T-helper 2 cell treated with Interferon-gamma antibody and Interleukin-4, amounts not matched to agents 5 μg/mL and 100 μg/mL, for 36 hours (primary cell): ENCODE measurements around the gene VAV2.

Source experiments
- DNase-seq: peaks from one replicate; pipeline ENCODE4 v3.0.0; 2021; ENCODE audit warnings: low spot score
- H3K27ac Mint-ChIP-seq: one replicate; pipeline ENCODE4 v1.8.0; 2021; ENCODE audit warnings: mild to moderate bottlenecking, mixed read lengths
- H3K27me3 Mint-ChIP-seq: one replicate; pipeline ENCODE4 v1.8.0; 2021; ENCODE audit warnings: low read depth, mixed read lengths
- H3K36me3 Mint-ChIP-seq: one replicate; pipeline ENCODE4 v1.8.0; 2021; ENCODE audit warnings: low read depth, mixed read lengths
- H3K4me1 Mint-ChIP-seq: one replicate; pipeline ENCODE4 v1.8.0; 2021; ENCODE audit warnings: low read depth, mixed read lengths
- H3K4me3 Mint-ChIP-seq: one replicate; pipeline ENCODE4 v1.8.0; 2022; ENCODE audit warnings: mild to moderate bottlenecking, moderate library complexity, mixed read lengths
- H3K9me3 Mint-ChIP-seq: one replicate; pipeline ENCODE4 v1.8.0; 2021; ENCODE audit warnings: mixed read lengths

The VAV2 gene

GRCh38 chr9:133738640-133739225, 253.4 kb downstream of the VAV2 start:
- no peak overlapping the region for H3K27ac Mint-ChIP-seq
- no peaks in the 10 kb centered on the region for H3K36me3 Mint-ChIP-seq
- peaks cover 3% of the 10 kb centered on the region for H3K9me3 Mint-ChIP-seq
- no peaks in the 10 kb centered on the region for H3K27me3 Mint-ChIP-seq
- H3K4me3 Mint-ChIP-seq = peak overlapping the region; percentile 12
- DNase-seq = no peak
- H3K4me1 Mint-ChIP-seq = no peaks in the 10 kb centered on the region

GRCh38 chr9:133737774-133738639, 254.1 kb downstream of the VAV2 start, which contains the start of gene SARDH:
Gene SARDH (minus strand): TSS chr9:133738352. CDS start chr9:133734173, 4,179 bp downstream.
- Mint-ChIP-seq H3K9me3 (peaks cover 3% of the 10 kb centered on the region), H3K4me3 (peak within 1 kb of the TSS; percentile 12), H3K4me1 (no peaks in the 10 kb centered on the region), H3K36me3 (no peaks in the 10 kb centered on the region), H3K27ac (no peak within 1 kb of the TSS), H3K27me3 (no peaks in the 10 kb centered on the region)
- peak; percentile 53 for DNase-seq

- DNase-seq = no peak
- peaks cover 3% of the 10 kb centered on the region for H3K9me3 Mint-ChIP-seq
- no peaks in the 10 kb centered on the region for H3K36me3 Mint-ChIP-seq
- no peak overlapping the region for H3K27ac Mint-ChIP-seq
- H3K4me1 Mint-ChIP-seq = no peaks in the 10 kb centered on the region
- no peak overlapping the region for H3K4me3 Mint-ChIP-seq
- H3K27me3 Mint-ChIP-seq = no peaks in the 10 kb centered on the region
Observed at GRCh38 chr9:133737071-133737773, 254.9 kb downstream of the VAV2 start.

- no peak overlapping the region for H3K27ac Mint-ChIP-seq
Observed at GRCh38 chr9:133735931-133736330, 256.2 kb downstream of the VAV2 start.

GRCh38 chr9:133735415-133735775, 256.7 kb downstream of the VAV2 start:
- no peak overlapping the region for H3K27ac Mint-ChIP-seq
- H3K27me3 Mint-ChIP-seq = no peaks in the 10 kb centered on the region
- H3K4me3 Mint-ChIP-seq = no peak overlapping the region
- H3K4me1 Mint-ChIP-seq = no peaks in the 10 kb centered on the region
- DNase-seq = no peak
- peaks cover 3% of the 10 kb centered on the region for H3K9me3 Mint-ChIP-seq
- H3K36me3 Mint-ChIP-seq = no peaks in the 10 kb centered on the region

More at GRCh38 chr9:133735931-133736330, 256.2 kb downstream of the VAV2 start:
- no peak overlapping the region for H3K4me3 Mint-ChIP-seq
- H3K27me3 Mint-ChIP-seq = no peaks in the 10 kb centered on the region
- H3K36me3 Mint-ChIP-seq = no peaks in the 10 kb centered on the region
- DNase-seq = no peak
- H3K4me1 Mint-ChIP-seq = no peaks in the 10 kb centered on the region
- H3K9me3 Mint-ChIP-seq = peaks cover 3% of the 10 kb centered on the region

GRCh38 chr9:133734590-133735414, 257.3 kb downstream of the VAV2 start:
- Mint-ChIP-seq H3K27me3 (no peaks in the 10 kb centered on the region), H3K27ac (no peak overlapping the region)

GRCh38 chr9:133733796-133734533, 258.2 kb downstream of the VAV2 start:
- H3K27ac Mint-ChIP-seq = no peak overlapping the region
- no peak overlapping the region for H3K4me3 Mint-ChIP-seq
- H3K27me3 Mint-ChIP-seq = no peaks in the 10 kb centered on the region

More at GRCh38 chr9:133734590-133735414, 257.3 kb downstream of the VAV2 start:
- H3K9me3 Mint-ChIP-seq = peaks cover 3% of the 10 kb centered on the region
- no peak for DNase-seq
- H3K4me3 Mint-ChIP-seq = no peak overlapping the region
- no peaks in the 10 kb centered on the region for H3K4me1 Mint-ChIP-seq
- no peaks in the 10 kb centered on the region for H3K36me3 Mint-ChIP-seq

GRCh38 chr9:133733421-133733795, 258.7 kb downstream of the VAV2 start:
- no peaks in the 10 kb centered on the region for H3K27me3 Mint-ChIP-seq
- peaks cover 3% of the 10 kb centered on the region for H3K9me3 Mint-ChIP-seq
- no peaks in the 10 kb centered on the region for H3K36me3 Mint-ChIP-seq
- no peak overlapping the region for H3K4me3 Mint-ChIP-seq
- H3K4me1 Mint-ChIP-seq = no peaks in the 10 kb centered on the region
- H3K27ac Mint-ChIP-seq = no peak overlapping the region
- no peak for DNase-seq

More at GRCh38 chr9:133733796-133734533, 258.2 kb downstream of the VAV2 start:
- Mint-ChIP-seq H3K9me3 (peaks cover 3% of the 10 kb centered on the region), H3K36me3 (no peaks in the 10 kb centered on the region), H3K4me1 (no peaks in the 10 kb centered on the region)
- no peak for DNase-seq

- Mint-ChIP-seq H3K4me3 (no peak overlapping the region), H3K27me3 (no peaks in the 10 kb centered on the region), H3K4me1 (no peaks in the 10 kb centered on the region), H3K9me3 (peaks cover 3% of the 10 kb centered on the region), H3K27ac (no peak overlapping the region), H3K36me3 (no peaks in the 10 kb centered on the region)
- DNase-seq = no peak
Observed at GRCh38 chr9:133732639-133733408, 259.3 kb downstream of the VAV2 start.

GRCh38 chr9:133731876-133732638, 260.1 kb downstream of the VAV2 start:
- DNase-seq = no peak
- no peaks in the 10 kb centered on the region for H3K27me3 Mint-ChIP-seq
- H3K9me3 Mint-ChIP-seq = peaks cover 3% of the 10 kb centered on the region

GRCh38 chr9:133730994-133731715, 261.0 kb downstream of the VAV2 start:
- Mint-ChIP-seq H3K27ac (no peak overlapping the region), H3K9me3 (peaks cover 3% of the 10 kb centered on the region), H3K27me3 (no peaks in the 10 kb centered on the region), H3K4me3 (no peak overlapping the region), H3K36me3 (no peaks in the 10 kb centered on the region), H3K4me1 (peaks cover 8% of the 10 kb centered on the region)
- no peak for DNase-seq

More at GRCh38 chr9:133731876-133732638, 260.1 kb downstream of the VAV2 start:
- Mint-ChIP-seq H3K4me3 (no peak overlapping the region), H3K36me3 (no peaks in the 10 kb centered on the region), H3K4me1 (no peaks in the 10 kb centered on the region), H3K27ac (no peak overlapping the region)
